A673 (cell line): ENCODE measurements around the gene SCG2. TPM values are rescaled to one million over a fixed set of nuclear protein-coding genes. Genes with fewer than 3 reads are reported as not detected.
A peak's percentile ranks its signal among the peaks of the same experiment; 100 is the strongest.

Source experiments
- BruUV-seq: library from RNA; stranded (reverse); fragments of 400-500 nt; replicated peaks from 2 replicates; lab custom pipeline; 2021; lab: Mats Ljungman, UMichigan
- CTCF ChIA-PET: fragments of 300-600 bp; sonication (Branson Sonifier 250); formaldehyde crosslinking; loops from one replicate; lab custom pipeline; 2022; ENCODE audit warnings: antibody characterized with exemption; lab: Charles Lee
- POLR2A ChIA-PET: fragments of 300-600 bp; sonication (Branson Sonifier 250); formaldehyde crosslinking; loops from one replicate; lab custom pipeline; 2022; ENCODE audit warnings: antibody characterized with exemption; ENCODE audit not compliant: low non-redundant PET; lab: Charles Lee
- DNase-seq: peaks from one replicate; pipeline ENCODE4 v3.0.0-alpha.2; 2015; ENCODE audit warnings: low spot score
- H3K27ac ChIP-seq: fragments of 200-600 bp; sonication (generic); 2 replicates; pipeline ENCODE4 v1.5.1; 2016; ENCODE audit warnings: mixed run types, low read depth, mild to moderate bottlenecking, mixed read lengths, antibody characterized with exemption, low read length; ENCODE audit not compliant: poor library complexity, severe bottlenecking
- H3K27me3 ChIP-seq: fragments of 200-600 bp; sonication (generic); replicated peaks from 2 replicates; pipeline ENCODE4 v1.6.1; 2017; ENCODE audit warnings: mixed run types, low read depth, mild to moderate bottlenecking, mixed read lengths, antibody characterized with exemption, low read length; ENCODE audit not compliant: insufficient read depth, poor library complexity
- H3K36me3 ChIP-seq: fragments of 200-600 bp; sonication (generic); 2 replicates; pipeline ENCODE4 v1.6.1; 2016; ENCODE audit warnings: mixed run types, mild to moderate bottlenecking, mixed read lengths, antibody characterized with exemption, low read length; ENCODE audit not compliant: insufficient read depth, poor library complexity, severe bottlenecking
- H3K4me1 ChIP-seq: fragments of 200-600 bp; sonication (generic); 2 replicates; pipeline ENCODE4 v1.6.1; 2017; ENCODE audit warnings: mixed run types, mild to moderate bottlenecking, mixed read lengths, antibody characterized with exemption, low read length; ENCODE audit not compliant: insufficient read depth, poor library complexity, severe bottlenecking
- H3K4me3 ChIP-seq: fragments of 200-600 bp; sonication (generic); 2 replicates; pipeline ENCODE4 v1.5.1; 2016; ENCODE audit warnings: low read depth, mixed run types, mild to moderate bottlenecking, mixed read lengths, low read length; ENCODE audit not compliant: poor library complexity, severe bottlenecking
- H3K9me3 ChIP-seq: fragments of 200-600 bp; sonication (generic); 2 replicates; pipeline ENCODE4 v1.6.1; 2016; ENCODE audit warnings: mixed run types, low read depth, mild to moderate bottlenecking, mixed read lengths, antibody characterized with exemption, low read length; ENCODE audit not compliant: poor library complexity, severe bottlenecking
- EZH2 ChIP-seq: fragments of 200-600 bp; sonication (generic); IDR thresholded peaks from 2 replicates; pipeline ENCODE4 v1.6.1; 2017; ENCODE audit warnings: borderline replicate concordance, low read depth, mild to moderate bottlenecking, mixed read lengths, antibody characterized with exemption, low read length; ENCODE audit not compliant: poor library complexity, severe bottlenecking
- intact Hi-C: fragments of 100-400 bp; cut with micrococcal nuclease; formaldehyde crosslinking; loops from one replicate; pipeline ENCODE4 v1.10.0; 2022; ENCODE audit not compliant: unreplicated experiment
- total RNA-seq: library from RNA; stranded (reverse); gene quantifications from 2 replicates; pipeline ENCODE4 v1.2.3, GENCODE V29; 2021
- TF ChIP-seq, protein P1 (sequence below): fragments of 300-800, 200-600 bp; sonication (generic); conservative IDR thresholded peaks from 2 replicates; pipeline ENCODE4 v1.5.1; 2017; ENCODE audit warnings: low read depth, mild to moderate bottlenecking, antibody characterized with exemption, low read length, moderate library complexity, mixed read lengths

Gene SCG2
- total RNA-seq, 1 experiment from 2014 or later = 26.2 TPM

DNA sequence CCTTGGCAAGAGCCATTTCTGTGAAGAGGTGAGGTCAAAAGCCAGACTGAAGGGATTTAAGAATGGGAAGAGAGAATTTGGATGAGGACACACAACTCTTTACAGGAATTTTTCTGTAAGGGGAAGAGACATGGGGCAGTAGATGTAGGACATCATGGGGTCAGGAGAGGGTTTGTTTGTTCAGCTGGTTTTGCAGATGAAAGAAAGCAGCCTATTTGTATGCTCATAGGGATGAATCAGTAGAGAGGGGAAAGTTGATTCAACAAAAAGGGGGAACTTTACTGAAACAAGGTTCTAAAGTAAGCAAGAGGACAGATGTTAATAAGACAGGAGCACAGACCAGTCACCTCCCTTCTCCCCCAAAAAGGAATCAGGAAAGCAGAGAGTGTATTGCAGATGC, 11.2 kb downstream of the SCG2 start:
- Histone ChIP-seq H3K4me1 (peaks cover 35% of the 10 kb centered on the region), H3K36me3 (peaks cover 3% of the 10 kb centered on the region), H3K4me3 (no peak overlapping the region), H3K27ac (no peak overlapping the region), H3K9me3 (no peaks in the 10 kb centered on the region), H3K27me3 (no peaks in the 10 kb centered on the region)
- ChIA-PET CTCF (no interaction called here), POLR2A (no interaction called here)
- intact Hi-C loops = no loop called here
- TF ChIP-seq, protein P1, sequence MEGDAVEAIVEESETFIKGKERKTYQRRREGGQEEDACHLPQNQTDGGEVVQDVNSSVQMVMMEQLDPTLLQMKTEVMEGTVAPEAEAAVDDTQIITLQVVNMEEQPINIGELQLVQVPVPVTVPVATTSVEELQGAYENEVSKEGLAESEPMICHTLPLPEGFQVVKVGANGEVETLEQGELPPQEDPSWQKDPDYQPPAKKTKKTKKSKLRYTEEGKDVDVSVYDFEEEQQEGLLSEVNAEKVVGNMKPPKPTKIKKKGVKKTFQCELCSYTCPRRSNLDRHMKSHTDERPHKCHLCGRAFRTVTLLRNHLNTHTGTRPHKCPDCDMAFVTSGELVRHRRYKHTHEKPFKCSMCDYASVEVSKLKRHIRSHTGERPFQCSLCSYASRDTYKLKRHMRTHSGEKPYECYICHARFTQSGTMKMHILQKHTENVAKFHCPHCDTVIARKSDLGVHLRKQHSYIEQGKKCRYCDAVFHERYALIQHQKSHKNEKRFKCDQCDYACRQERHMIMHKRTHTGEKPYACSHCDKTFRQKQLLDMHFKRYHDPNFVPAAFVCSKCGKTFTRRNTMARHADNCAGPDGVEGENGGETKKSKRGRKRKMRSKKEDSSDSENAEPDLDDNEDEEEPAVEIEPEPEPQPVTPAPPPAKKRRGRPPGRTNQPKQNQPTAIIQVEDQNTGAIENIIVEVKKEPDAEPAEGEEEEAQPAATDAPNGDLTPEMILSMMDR = no peak
- TF ChIP-seq EZH2 = no peak
- DNase-seq = no peak
- BruUV-seq = no TSS peak

DNA sequence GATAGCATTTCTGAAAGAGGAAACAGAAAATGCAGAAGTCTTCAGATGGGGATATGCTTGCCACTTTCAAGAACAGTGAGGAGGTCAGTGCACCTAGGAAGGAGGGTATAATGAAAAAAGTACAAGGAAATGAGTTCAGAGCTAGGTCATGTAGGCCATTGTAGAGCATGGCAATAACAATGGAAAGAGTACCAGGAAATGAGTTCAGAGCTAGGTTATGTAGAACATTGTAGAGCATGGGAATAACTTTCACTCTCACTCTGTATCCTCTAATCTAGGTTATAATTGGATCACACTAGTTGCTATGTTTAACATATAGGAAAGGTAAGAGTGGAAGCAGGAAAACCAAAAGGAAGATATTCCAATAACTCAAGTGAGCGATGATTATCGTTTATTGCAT, 12.3 kb downstream of the SCG2 start:
- Histone ChIP-seq H3K4me3 (no peak overlapping the region), H3K27ac (no peak overlapping the region), H3K27me3 (no peaks in the 10 kb centered on the region), H3K4me1 (peaks cover 45% of the 10 kb centered on the region), H3K36me3 (no peaks in the 10 kb centered on the region), H3K9me3 (no peaks in the 10 kb centered on the region)
- ChIA-PET POLR2A (no interaction called here), CTCF (no interaction called here)
- BruUV-seq = no TSS peak
- no peak for DNase-seq
- intact Hi-C loops = loop anchor here (5.0 kb wide), 1 partner anchor 103 kb away; no protein-coding TSS in a partner anchor
- no peak for TF ChIP-seq EZH2
- TF ChIP-seq, protein P1 = no peak

GRCh38 chr2:223588251-223588650, 13.9 kb downstream of the SCG2 start:
- H3K36me3 ChIP-seq = no peaks in the 10 kb centered on the region
- H3K4me3 ChIP-seq = no peak overlapping the region
- peak; percentile 70 for DNase-seq
- no peak overlapping the region for H3K27ac ChIP-seq
- BruUV-seq = no TSS peak
- POLR2A ChIA-PET = no interaction called here
- TF ChIP-seq, protein P1 = no peak
- TF ChIP-seq EZH2 = no peak
- intact Hi-C loops = loop anchor here (5.0 kb wide), 1 partner anchor 101 kb away; no protein-coding TSS in a partner anchor
- H3K4me1 ChIP-seq = peaks cover 47% of the 10 kb centered on the region
- no peaks in the 10 kb centered on the region for H3K27me3 ChIP-seq
- CTCF ChIA-PET = no interaction called here
- no peaks in the 10 kb centered on the region for H3K9me3 ChIP-seq
